Measurements from ENCODE around the gene TNFSF10.

Gene TNFSF10

GRCh38 chr3:172461530-172462138, 61.6 kb downstream of the TNFSF10 start:
- DNase-seq (ENCODE audit: low read depth in 3 of 3, low spot score in 1 of 3), result no peak

- no peak for DNase-seq (ENCODE audit: low read depth in 3 of 3, low spot score in 1 of 3)
These were observed 66.8 kb downstream of the TNFSF10 start for GRCh38 chr3:172456404-172456803.

Measured in stimulated activated CD4-positive, alpha-beta T cell treated with anti-CD3 and anti-CD28 coated beads, TNF-alpha, amount 100 ng/mL, for 1 hour (primary cell).